Measurements from ENCODE around the gene MLX. TPM values are rescaled to one million over a fixed set of nuclear protein-coding genes. Genes with fewer than 3 reads are reported as not detected.

MLX gene
- total RNA-seq, 1 donor, result 43.4 TPM

GRCh38 chr17:42577532-42578281 lies 10.8 kb downstream of the MLX start, which contains the start of gene PSMC3IP:
PSMC3IP (minus strand) TSS chr17:42577729; CDS start chr17:42577686, 43 bp downstream.
- Histone ChIP-seq H3K4me3 (ENCODE audit: insufficient read depth, low read length) (peak within 1 kb of the TSS; percentile 98), H3K4me1 (ENCODE audit: insufficient read depth, low read length) (peaks cover 15% of the 10 kb centered on the region), H4K20me1 (ENCODE audit: insufficient read depth, low read length) (peaks cover 5% of the 10 kb centered on the region), H3K27me3 (ENCODE audit: insufficient read depth, low read length) (no peaks in the 10 kb centered on the region), H3K79me2 (ENCODE audit: insufficient read depth, low read length) (peaks cover 38% of the 10 kb centered on the region), H2AFZ (ENCODE audit: low read length) (peak within 1 kb of the TSS; percentile 96), H3K9me3 (ENCODE audit: low read depth, low read length) (no peaks in the 10 kb centered on the region), H3K4me2 (ENCODE audit: insufficient read depth, low read length) (peak within 1 kb of the TSS; percentile 99), H3K36me3 (ENCODE audit: insufficient read depth, low read length) (peaks cover 54% of the 10 kb centered on the region), H3K27ac (ENCODE audit: low read depth, low read length) (peak within 1 kb of the TSS; percentile 91)
- TF ChIP-seq CTCF (IDR thresholded peaks at IDR 0.05; ENCODE audit: extremely low read depth, low read depth, low read length), result peak; percentile 40
- peak; percentile 99 for DNase-seq (ENCODE audit: insufficient read length, low spot score, missing footprints)

GRCh38 chr17:42578282-42578869 lies 11.5 kb downstream of the MLX start:
- H3K4me2 ChIP-seq (ENCODE audit: insufficient read depth, low read length), result peak overlapping the region; percentile 99
- no peaks in the 10 kb centered on the region for H4K20me1 ChIP-seq (ENCODE audit: insufficient read depth, low read length)
- peak overlapping the region; percentile 98 for H3K4me3 ChIP-seq (ENCODE audit: insufficient read depth, low read length)
- peaks cover 54% of the 10 kb centered on the region for H3K36me3 ChIP-seq (ENCODE audit: insufficient read depth, low read length)
- H3K27ac ChIP-seq (ENCODE audit: low read depth, low read length), result peak overlapping the region; percentile 91
- H3K79me2 ChIP-seq (ENCODE audit: insufficient read depth, low read length), result peaks cover 33% of the 10 kb centered on the region
- no peaks in the 10 kb centered on the region for H3K27me3 ChIP-seq (ENCODE audit: insufficient read depth, low read length)
- no peaks in the 10 kb centered on the region for H3K9me3 ChIP-seq (ENCODE audit: low read depth, low read length)
- peaks cover 15% of the 10 kb centered on the region for H3K4me1 ChIP-seq (ENCODE audit: insufficient read depth, low read length)
- peak overlapping the region; percentile 96 for H2AFZ ChIP-seq (ENCODE audit: low read length)
- TF ChIP-seq CTCF (IDR thresholded peaks at IDR 0.05; ENCODE audit: extremely low read depth, low read depth, low read length), result peak; percentile 75
- DNase-seq (ENCODE audit: insufficient read length, low spot score, missing footprints), result peak; percentile 94

DNA sequence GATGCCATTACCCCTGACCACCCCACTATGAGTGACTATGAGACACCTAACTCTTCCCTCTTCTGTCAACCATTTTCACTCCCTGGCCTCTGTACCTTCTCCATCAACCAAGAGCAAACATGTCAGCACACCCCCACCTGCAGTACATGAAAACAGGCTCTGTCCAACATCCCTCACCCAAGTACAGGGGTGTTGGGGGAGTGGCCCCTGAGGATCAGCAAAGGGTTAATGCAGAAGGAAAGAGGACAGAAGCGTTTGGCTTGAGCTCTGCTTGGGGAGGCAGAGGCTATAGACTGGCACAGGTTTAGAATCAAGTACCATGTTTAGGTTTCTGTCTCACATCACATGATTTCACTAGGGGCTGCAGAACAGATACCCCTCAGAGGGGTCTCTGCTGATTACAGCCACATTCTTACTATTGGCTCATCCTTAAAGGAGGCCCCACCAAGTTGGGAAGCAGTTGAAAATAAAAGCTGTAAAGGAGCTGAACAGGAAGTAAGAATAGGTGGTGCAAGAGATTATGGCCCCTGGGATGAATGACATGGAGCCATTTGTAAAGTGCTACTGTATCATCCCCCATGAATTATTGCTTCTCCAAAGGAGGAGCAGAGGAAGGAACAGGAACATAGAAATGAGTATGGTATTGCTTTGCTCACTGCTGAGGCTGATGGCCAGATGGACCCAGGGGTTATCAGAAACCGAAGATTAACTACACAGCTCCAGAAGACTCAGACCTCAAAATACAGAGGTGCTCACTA lies 13.1 kb downstream of the MLX start:
- peaks cover 53% of the 10 kb centered on the region for H3K36me3 ChIP-seq (ENCODE audit: insufficient read depth, low read length)
- H3K9me3 ChIP-seq (ENCODE audit: low read depth, low read length), result no peaks in the 10 kb centered on the region
- no peaks in the 10 kb centered on the region for H3K27me3 ChIP-seq (ENCODE audit: insufficient read depth, low read length)
- no peak for TF ChIP-seq CTCF (IDR thresholded peaks at IDR 0.05; ENCODE audit: extremely low read depth, low read depth, low read length)
- no peak overlapping the region for H3K4me3 ChIP-seq (ENCODE audit: insufficient read depth, low read length)
- no peak overlapping the region for H2AFZ ChIP-seq (ENCODE audit: low read length)
- H3K27ac ChIP-seq (ENCODE audit: low read depth, low read length), result no peak overlapping the region
- H3K79me2 ChIP-seq (ENCODE audit: insufficient read depth, low read length), result peaks cover 23% of the 10 kb centered on the region
- DNase-seq (ENCODE audit: insufficient read length, low spot score, missing footprints), result no peak
- H4K20me1 ChIP-seq (ENCODE audit: insufficient read depth, low read length), result no peaks in the 10 kb centered on the region
- H3K4me1 ChIP-seq (ENCODE audit: insufficient read depth, low read length), result peaks cover 15% of the 10 kb centered on the region
- H3K4me2 ChIP-seq (ENCODE audit: insufficient read depth, low read length), result no peak overlapping the region
